GM12878 (cell line): ENCODE results near the gene SLC25A11. TPM values are rescaled to one million over a fixed set of nuclear protein-coding genes. Genes with fewer than 3 reads are reported as not detected.

Experiments used
- ATAC-seq: fragments of 200-7000 bp; cut with Tn5 transposase; 3 replicates; pipeline ENCODE4 v1.9.1; 2020; ENCODE audit warnings: mild to moderate bottlenecking, moderate library complexity
- BruUV-seq: library from RNA; stranded (reverse); fragments of 400-500 nt; replicated peaks from 2 replicates; lab custom pipeline; 2021; lab: Mats Ljungman, UMichigan
- CTCF ChIA-PET: fragments of 300-600 bp; sonication (Branson Sonifier 250); formaldehyde crosslinking; extraction: SDS; loops from one replicate; lab custom pipeline; 2021; ENCODE audit warnings: inconsistent platforms; lab: Yijun Ruan, JAX
- POLR2A ChIA-PET: fragments of 350-600 bp; formaldehyde crosslinking; extraction: SDS; loops from one replicate; lab custom pipeline; 2021; ENCODE audit warnings: inconsistent platforms; lab: Charles Lee
- RAD21 ChIA-PET: fragments of 300-600 bp; sonication (Branson Sonifier 250); formaldehyde crosslinking; loops from one replicate; lab custom pipeline; 2023; ENCODE audit warnings: antibody characterized with exemption; ENCODE audit not compliant: unreplicated experiment; lab: Charles Lee
- SMC1A ChIA-PET: fragments of 300-600 bp; sonication (Branson Sonifier 250); formaldehyde crosslinking; loops from one replicate; lab custom pipeline; 2023; ENCODE audit not compliant: unreplicated experiment, uncharacterized antibody; lab: Charles Lee
- DNase-seq: peaks from one replicate; pipeline ENCODE4 v3.0.0-alpha.2; 2011; ENCODE audit warnings: low read depth, low spot score
- FAIRE-seq: peaks from 3 replicates; lab custom pipeline; 2011; peaks lifted over from hg19 to GRCh38; lab: Jason Lieb, UNC
- H2AFZ ChIP-seq: 2 replicates; pipeline ENCODE4 v1.6.0; 2011; ENCODE audit warnings: low read depth, low read length, control low read depth; ENCODE audit not compliant: control insufficient read depth
- H3K27ac ChIP-seq: 2 replicates; pipeline ENCODE4 v1.5.1; 2011; ENCODE audit warnings: control low read depth; ENCODE audit not compliant: control insufficient read depth, insufficient read depth
- H3K27me3 ChIP-seq, 2 experiments: replicated peaks in 1 of 2; 2 replicates each; pipeline versions ENCODE4 v1.6.0 to v1.6.1; 2011; ENCODE audit warnings: low read length in 1 of 2; ENCODE audit not compliant: control insufficient read depth in 2 of 2, insufficient read depth in 2 of 2
- H3K36me3 ChIP-seq, 2 experiments: 2 replicates each; pipeline ENCODE4 v1.5.1; 2011; ENCODE audit warnings: low read length in 1 of 2; ENCODE audit not compliant: control insufficient read depth in 2 of 2, insufficient read depth in 2 of 2
- H3K4me1 ChIP-seq: 2 replicates; pipeline ENCODE4 v1.6.1; 2011; ENCODE audit warnings: mild to moderate bottlenecking, low read length, moderate library complexity, mixed read lengths; ENCODE audit not compliant: control insufficient read depth, insufficient read depth
- H3K4me2 ChIP-seq: 2 replicates; pipeline ENCODE4 v1.6.0; 2011; ENCODE audit warnings: control low read depth; ENCODE audit not compliant: control insufficient read depth, insufficient read depth
- H3K4me3 ChIP-seq: fragments of 200-600 bp; sonication (generic); 2 replicates; pipeline ENCODE4 v1.5.1; 2016
- H3K79me2 ChIP-seq: 2 replicates; pipeline ENCODE4 v1.6.0; 2011; ENCODE audit warnings: low read length; ENCODE audit not compliant: control insufficient read depth, insufficient read depth
- H3K9ac ChIP-seq: 2 replicates; pipeline ENCODE4 v1.8.0; 2011; ENCODE audit warnings: low read length, control low read depth, mixed read lengths; ENCODE audit not compliant: control insufficient read depth, insufficient read depth
- H3K9me3 ChIP-seq: replicated peaks from 3 replicates; pipeline ENCODE4 v1.5.1; 2011; ENCODE audit warnings: mild to moderate bottlenecking, low read length; ENCODE audit not compliant: control insufficient read depth, insufficient read depth
- H4K20me1 ChIP-seq: 2 replicates; pipeline ENCODE4 v1.6.0; 2011; ENCODE audit not compliant: control insufficient read depth, insufficient read depth
- ATF7 ChIP-seq: fragments of 450-650 bp; IDR thresholded peaks from 2 replicates; pipeline ENCODE4 v1.6.1; 2016; ENCODE audit warnings: low read depth, mild to moderate bottlenecking
- CBX5 ChIP-seq: sonication (generic); IDR thresholded peaks from 2 replicates; pipeline ENCODE4 v1.6.1; 2016; ENCODE audit warnings: low read depth, moderate library complexity, mild to moderate bottlenecking, inconsistent platforms
- ELK1 ChIP-seq: IDR thresholded peaks from 2 replicates; pipeline ENCODE4 v1.6.1; 2012; ENCODE audit warnings: low read depth, low read length, improper control_type of control experiment
- FOXK2 ChIP-seq: fragments of 450-650 bp; IDR thresholded peaks from 2 replicates; pipeline ENCODE4 v1.6.1; 2017; ENCODE audit warnings: mild to moderate bottlenecking, moderate library complexity
- FOXM1 ChIP-seq: IDR thresholded peaks from 2 replicates; pipeline ENCODE4 v1.6.1; 2012; ENCODE audit warnings: low read depth, mild to moderate bottlenecking, inconsistent platforms, low read length, moderate library complexity
- KLF5 ChIP-seq: fragments of 450-650 bp; IDR thresholded peaks from 2 replicates; pipeline ENCODE4 v1.6.1; 2014; ENCODE audit warnings: mild to moderate bottlenecking; ENCODE audit not compliant: partially characterized antibody
- MAX ChIP-seq: IDR thresholded peaks from 2 replicates; pipeline ENCODE4 v1.6.1; 2012; ENCODE audit warnings: low read depth, low read length, improper control_type of control experiment
- NBN ChIP-seq: fragments of 450-650 bp; IDR thresholded peaks from 2 replicates; pipeline ENCODE4 v1.6.1; 2016
- NFXL1 ChIP-seq: fragments of 450-650 bp; IDR thresholded peaks from 2 replicates; pipeline ENCODE4 v1.6.1; 2017; ENCODE audit warnings: antibody characterized with exemption, mild to moderate bottlenecking, borderline replicate concordance
- NFYB ChIP-seq: IDR thresholded peaks from 2 replicates; pipeline ENCODE4 v1.6.1; 2011; ENCODE audit warnings: low read depth, mild to moderate bottlenecking, low read length, improper control_type of control experiment, moderate library complexity; ENCODE audit not compliant: insufficient read depth
- NRF1 ChIP-seq: conservative IDR thresholded peaks from 2 replicates; pipeline ENCODE4 v1.6.1; 2011; ENCODE audit warnings: mild to moderate bottlenecking, low read depth, low read length, improper control_type of control experiment
- PRDM15 ChIP-seq: fragments of 450-650 bp; formaldehyde crosslinking; IDR thresholded peaks from 2 replicates; pipeline ENCODE4 v1.4.0; 2020; ENCODE audit warnings: mild to moderate bottlenecking, moderate library complexity
- RAD51 ChIP-seq: fragments of 450-650 bp; IDR thresholded peaks from 2 replicates; pipeline ENCODE4 v1.6.1; 2016; ENCODE audit warnings: moderate library complexity, mild to moderate bottlenecking, inconsistent platforms
- RCOR1 ChIP-seq: conservative IDR thresholded peaks from 2 replicates; pipeline ENCODE4 v1.6.1; 2012; ENCODE audit warnings: low read depth, low read length, improper control_type of control experiment
- SMAD5 ChIP-seq: IDR thresholded peaks from 2 replicates; pipeline ENCODE4 v1.6.1; 2016; ENCODE audit warnings: antibody characterized with exemption, low read depth
- YBX1 ChIP-seq: fragments of 450-650 bp; IDR thresholded peaks from 2 replicates; pipeline ENCODE4 v1.6.1; 2016; ENCODE audit warnings: antibody characterized with exemption
- WGBS: methylation state at CpG from one replicate; pipeline ENCODE4 v1.1.6; 2016; ENCODE audit warnings: low lambda C conversion rate; ENCODE audit not compliant: insufficient replicate concordance, insufficient coverage; ENCODE audit errors: missing lambda C conversion rate; 5-methylcytosine and 5-hydroxymethylcytosine counted together
- in situ Hi-C: fragments of 300-500 bp; cut with MboI; formaldehyde crosslinking; loops from 9 replicates; pipeline ENCODE4 v1.14.3; 2018; ENCODE audit warnings: mixed read lengths
- intact Hi-C: fragments of 100-400 bp; cut with micrococcal nuclease; formaldehyde crosslinking; loops from one replicate; pipeline ENCODE4 v1.14.2; 2022; ENCODE audit not compliant: unreplicated experiment
- polyA plus RNA-seq, 11 experiments: library from polyadenylated mRNA; depleted of rRNA in 4 of 11; unstranded in 6 of 11; stranded (reverse) in 5 of 11; fragments of >200 nt; fragmentation: Nextera tagmentation in 4 of 11; fragmentation: Illumina TruSeq in 1 of 11; extraction: Ambion mirVana in 4 of 11; extraction: Trizol in 1 of 11; gene quantifications; 1 replicate in 1 of 11; 2 replicates in 10 of 11; pipeline versions ENCODE4 v1.2.1 to v1.2.3, GENCODE V29; 2011 to 2016; ENCODE audit warnings: inconsistent platforms in 2 of 11, missing spikeins in 2 of 11, low read depth in 1 of 11
- total RNA-seq, 4 experiments: library from RNA; depleted of rRNA in 3 of 4; stranded (reverse); fragments of >200 nt in 3 of 4; fragmentation: Illumina TruSeq in 1 of 4; extraction: Trizol in 1 of 4; gene quantifications; 2 replicates each; pipeline versions ENCODE4 v1.2.1 to v1.2.3, GENCODE V29; 2013 to 2021

The SLC25A11 gene
- total and polyA plus RNA-seq, 10 of the 15 experiments (the other 5 are each of a cell fraction or from before 2014, with no cell fraction given) = 5.8 to 142 (median 65.0) TPM

DNA sequence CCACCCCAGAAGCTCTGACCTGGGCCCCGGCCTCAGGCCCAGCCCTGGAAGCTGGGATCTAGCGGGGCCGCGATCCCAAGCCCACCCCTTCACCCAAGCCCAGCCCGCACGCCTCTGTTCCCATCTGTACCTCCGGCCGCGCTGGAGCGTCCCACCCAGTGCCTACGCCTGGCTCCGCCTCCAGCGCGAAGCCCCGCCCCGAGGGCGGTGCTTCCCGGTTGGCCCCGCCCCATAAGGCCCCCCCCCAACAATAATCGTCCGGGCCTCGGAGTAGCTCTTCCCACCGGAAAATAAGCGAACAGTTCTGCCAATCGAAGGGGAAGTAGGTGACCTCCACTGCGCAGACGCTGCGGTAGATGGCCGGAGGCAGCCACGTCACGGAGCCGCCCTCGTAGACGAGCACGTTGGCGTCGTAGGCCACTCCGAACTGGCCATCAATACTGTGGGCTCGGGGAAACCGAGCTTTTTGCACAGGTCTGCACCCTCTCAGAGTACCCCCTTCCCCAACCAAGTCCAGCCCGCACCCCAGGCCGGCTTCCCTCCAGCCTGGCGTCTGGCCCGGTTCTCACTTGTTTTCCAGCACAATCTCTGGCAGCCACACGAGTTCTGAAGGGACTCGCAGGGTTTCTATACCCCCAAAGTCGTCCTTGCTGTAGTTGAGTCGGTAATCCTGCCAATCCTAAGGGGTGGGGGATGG, 38.0 kb downstream of the SLC25A11 start:
- no peak overlapping the region for H3K27ac ChIP-seq
- in situ Hi-C loops (no loop called here), intact Hi-C loops (loop anchor here (5.0 kb wide), 1 partner anchor 169 kb away; the partner anchor contains the start of gene MED11)
- DNase-seq (no peak), FAIRE-seq (no peak), ATAC-seq (no peak)
- no peaks in the 10 kb centered on the region for H3K79me2 ChIP-seq
- ChIA-PET RAD21 (interaction anchor here (0.9 kb wide), 1 partner anchor 192 kb away, joined by 5 read pairs; the partner anchor contains the start of gene ARRB2), POLR2A (interaction anchor here (0.6 kb wide), 1 partner anchor 62 kb away, joined by 6 read pairs; no protein-coding TSS in a partner anchor), CTCF (interaction anchor here (1.0 to 3.0 kb wide), 5 partner anchors 8 to 333 kb away, joined by 3 to 11 read pairs (median 10); partner anchors contain the start of genes ARRB2 and SPAG7), SMC1A (interaction anchor here (1.5 to 1.6 kb wide), 2 partner anchors 65 to 265 kb away, joined by 4 read pairs; no protein-coding TSS in a partner anchor)
- H3K9me3 ChIP-seq = no peaks in the 10 kb centered on the region; the same call in 2 of the 3 replicates
- no peak overlapping the region for H3K4me3 ChIP-seq
- no peaks in the 10 kb centered on the region; a peak in 2 of 4 replicates for H3K36me3 ChIP-seq
- no peak overlapping the region for H2AFZ ChIP-seq
- H3K4me2 ChIP-seq = no peak overlapping the region
- peaks cover 20% of the 10 kb centered on the region for H3K4me1 ChIP-seq
- TF ChIP-seq NRF1 (no peak), RAD51 (no peak), CBX5 (no peak), YBX1 (no peak), PRDM15 (CRISPR knock-in tag) (no peak), ATF7 (no peak), RCOR1 (no peak), MAX (no peak), SMAD5 (no peak), NFXL1 (no peak), FOXK2 (no peak), FOXM1 (no peak), NBN (no peak), ELK1 (no peak), KLF5 (no peak), NFYB (no peak)
- WGBS = 71% methylated on average over 35 of the region's 48 CpGs
- BruUV-seq = no TSS peak
- H4K20me1 ChIP-seq = no peaks in the 10 kb centered on the region
- no peak overlapping the region for H3K9ac ChIP-seq
- H3K27me3 ChIP-seq = no peaks in the 10 kb centered on the region; a peak in 2 of 4 replicates
